Activated naive CD8-positive, alpha-beta T cell treated with anti-CD3 and anti-CD28 coated beads for 36 hours (primary cell): ENCODE data around the gene GPN3. TPM values are rescaled to one million over a fixed set of nuclear protein-coding genes. Genes with fewer than 3 reads are reported as not detected.
"Not testable (repeated sequence)": the region's sequence is repeated elsewhere in the genome, so short reads cannot be mapped to it uniquely, and the experiment has no call there.

Source experiments
- DNase-seq: peaks from one replicate; pipeline ENCODE4 v3.0.0; 2021
- H3K27ac Mint-ChIP-seq: one replicate; pipeline ENCODE4 v1.8.0; 2022; ENCODE audit warnings: mild to moderate bottlenecking, moderate library complexity, mixed read lengths
- H3K27me3 Mint-ChIP-seq: one replicate; pipeline ENCODE4 v1.8.0; 2022; ENCODE audit warnings: mild to moderate bottlenecking, mixed read lengths
- H3K36me3 Mint-ChIP-seq: one replicate; pipeline ENCODE4 v1.8.0; 2021; ENCODE audit warnings: mild to moderate bottlenecking, mixed read lengths
- H3K4me1 Mint-ChIP-seq: one replicate; pipeline ENCODE4 v1.8.0; 2021; ENCODE audit warnings: mixed read lengths
- H3K4me3 Mint-ChIP-seq: one replicate; pipeline ENCODE4 v1.8.0; 2022; ENCODE audit warnings: mild to moderate bottlenecking, moderate library complexity, mixed read lengths
- H3K9me3 Mint-ChIP-seq: one replicate; pipeline ENCODE4 v1.8.0; 2022; ENCODE audit warnings: mixed read lengths
- total RNA-seq, 2 experiments: library from RNA; stranded (reverse); gene quantifications; one replicate each; pipeline ENCODE4 v1.2.3, GENCODE V29; 2021

GPN3 gene
- total RNA-seq, 2 experiments from 2014 or later, result 60.6 to 61.8 TPM

DNA sequence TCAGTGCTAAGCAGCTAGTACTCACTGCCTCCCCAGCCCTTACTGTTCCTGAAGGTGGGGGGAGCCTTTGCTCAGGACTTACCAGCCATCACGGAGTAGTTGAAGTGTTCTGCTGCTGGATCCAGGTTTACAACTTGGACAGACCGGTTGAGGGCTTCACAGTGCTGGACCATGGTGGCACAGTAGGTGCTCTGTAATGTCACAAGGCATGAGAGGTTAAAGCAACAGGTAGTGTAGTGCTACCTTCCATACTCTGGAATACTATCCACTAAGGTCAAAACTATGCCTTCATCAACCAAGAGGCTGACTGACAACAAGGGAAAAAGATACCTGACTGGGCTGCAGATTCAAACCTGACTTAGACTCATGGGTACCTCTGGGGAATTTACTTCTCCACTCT is 3.0 kb downstream of the GPN3 start:
- Mint-ChIP-seq H3K9me3 (no peaks in the 10 kb centered on the region), H3K27me3 (no peaks in the 10 kb centered on the region), H3K27ac (no peak overlapping the region), H3K36me3 (peaks cover 17% of the 10 kb centered on the region), H3K4me1 (peaks cover 29% of the 10 kb centered on the region), H3K4me3 (no peak overlapping the region)
- DNase-seq, result no peak

DNA sequence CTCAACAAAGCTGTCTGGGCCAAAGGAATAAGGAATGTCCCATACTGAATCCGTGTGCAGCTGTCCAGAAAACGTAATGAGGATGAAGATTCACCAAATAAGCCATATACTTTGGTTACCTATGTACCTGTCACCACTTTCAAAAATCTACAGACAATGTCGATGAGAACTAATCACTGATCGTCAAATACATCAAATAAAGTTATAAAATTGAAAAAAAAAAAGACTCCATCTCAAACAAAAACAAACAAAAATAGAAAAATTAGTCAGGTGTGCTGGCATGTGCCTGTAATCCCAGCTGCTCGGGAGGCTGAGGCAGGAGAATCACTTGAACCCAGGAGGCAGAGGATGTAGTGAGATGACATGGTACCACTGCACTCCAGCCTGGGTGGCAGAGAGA is 6.9 kb downstream of the GPN3 start:
- not testable (repeated sequence) for H3K27ac Mint-ChIP-seq, DNase-seq, H3K27me3 Mint-ChIP-seq, H3K4me3 Mint-ChIP-seq, H3K9me3 Mint-ChIP-seq
- peaks cover 19% of the 10 kb centered on the region for H3K36me3 Mint-ChIP-seq
- peaks cover 14% of the 10 kb centered on the region for H3K4me1 Mint-ChIP-seq

- no peaks in the 10 kb centered on the region for H3K9me3 Mint-ChIP-seq
- peaks cover 5% of the 10 kb centered on the region for H3K4me1 Mint-ChIP-seq
- no peaks in the 10 kb centered on the region for H3K27me3 Mint-ChIP-seq
- DNase-seq, result no peak
- peaks cover 20% of the 10 kb centered on the region for H3K36me3 Mint-ChIP-seq
- no peak overlapping the region for H3K4me3 Mint-ChIP-seq
- no peak overlapping the region for H3K27ac Mint-ChIP-seq
Measured at GRCh38 chr12:110458756-110459155, 9.3 kb downstream of the GPN3 start.

GRCh38 chr12:110453569-110454296 is 14.3 kb downstream of the GPN3 start:
- H3K27me3 Mint-ChIP-seq, result no peaks in the 10 kb centered on the region
- H3K27ac Mint-ChIP-seq, result no peak overlapping the region
- H3K4me1 Mint-ChIP-seq, result peaks cover 10% of the 10 kb centered on the region
- no peak overlapping the region for H3K4me3 Mint-ChIP-seq
- peaks cover 26% of the 10 kb centered on the region for H3K36me3 Mint-ChIP-seq
- no peak for DNase-seq
- no peaks in the 10 kb centered on the region for H3K9me3 Mint-ChIP-seq

- Mint-ChIP-seq H3K36me3 (peaks cover 38% of the 10 kb centered on the region), H3K27me3 (no peaks in the 10 kb centered on the region), H3K9me3 (no peaks in the 10 kb centered on the region), H3K4me1 (peaks cover 22% of the 10 kb centered on the region), H3K27ac (peak overlapping the region; percentile 99), H3K4me3 (no peak overlapping the region)
- no peak for DNase-seq
Measured at GRCh38 chr12:110451263-110451662, 16.8 kb downstream of the GPN3 start.

DNA sequence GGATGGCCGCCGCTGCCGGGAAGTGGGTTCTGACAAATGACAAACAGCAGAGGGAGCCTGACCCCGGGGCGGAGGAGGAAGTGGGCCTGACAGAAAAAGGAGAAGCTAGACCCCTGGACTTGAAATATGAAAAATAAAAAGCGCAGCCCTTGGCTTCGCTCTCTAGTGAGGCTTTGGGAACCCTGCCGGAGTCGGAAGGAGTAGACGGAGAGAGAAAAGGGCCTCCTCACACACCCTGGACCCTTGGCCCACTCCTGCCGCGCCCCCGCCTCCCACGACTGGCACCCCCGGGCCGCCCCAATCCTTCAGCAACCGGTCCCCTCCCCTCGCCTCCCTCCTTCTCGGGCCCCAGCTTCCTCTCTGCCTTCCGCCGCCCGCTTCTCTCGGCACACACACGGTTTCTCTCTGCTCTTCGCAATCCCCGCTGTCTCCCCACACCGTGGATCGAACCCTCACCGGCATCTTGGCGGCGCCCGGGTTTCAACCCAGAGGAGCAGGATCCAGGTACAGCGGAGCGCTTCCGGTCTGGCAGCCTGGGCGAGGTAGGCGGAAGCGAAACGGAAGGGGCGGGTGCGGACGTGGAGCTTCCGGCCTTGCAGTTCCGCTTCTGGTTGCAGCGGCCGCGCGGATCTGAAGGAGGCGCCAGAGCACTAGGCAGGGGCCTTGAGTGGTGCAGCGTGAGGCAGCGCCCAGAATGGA is 18.1 kb downstream of the GPN3 start, which contains the start of gene ARPC3:
TSS of gene ARPC3 (minus strand) at position 539 of the 699 bp plus-strand sequence. CDS start at position 462, 77 bp downstream.
- Mint-ChIP-seq H3K36me3 (peaks cover 41% of the 10 kb centered on the region), H3K4me1 (peaks cover 28% of the 10 kb centered on the region)

GRCh38 chr12:110444455-110444854 is 23.6 kb downstream of the GPN3 start:
- peaks cover 40% of the 10 kb centered on the region for H3K36me3 Mint-ChIP-seq
- no peak overlapping the region for H3K27ac Mint-ChIP-seq
- no peak overlapping the region for H3K4me3 Mint-ChIP-seq
- peaks cover 24% of the 10 kb centered on the region for H3K4me1 Mint-ChIP-seq
- DNase-seq, result no peak
- no peaks in the 10 kb centered on the region for H3K9me3 Mint-ChIP-seq
- H3K27me3 Mint-ChIP-seq, result no peaks in the 10 kb centered on the region

More for the DNA sequence above, 18.1 kb downstream of the GPN3 start, which contains the start of gene ARPC3:
- Mint-ChIP-seq H3K27ac (peak within 1 kb of the TSS; percentile 99), H3K27me3 (no peaks in the 10 kb centered on the region), H3K4me3 (peak within 1 kb of the TSS; percentile 100), H3K9me3 (no peaks in the 10 kb centered on the region)
- peak; percentile 96 for DNase-seq

- no peak overlapping the region for H3K27ac Mint-ChIP-seq
- no peaks in the 10 kb centered on the region for H3K27me3 Mint-ChIP-seq
- H3K4me1 Mint-ChIP-seq, result peaks cover 8% of the 10 kb centered on the region
- no peaks in the 10 kb centered on the region for H3K9me3 Mint-ChIP-seq
- peaks cover 20% of the 10 kb centered on the region for H3K36me3 Mint-ChIP-seq
- DNase-seq, result no peak
- H3K4me3 Mint-ChIP-seq, result no peak overlapping the region
Measured at GRCh38 chr12:110436231-110436630, 31.8 kb downstream of the GPN3 start.

GRCh38 chr12:110431957-110432587 is 36.0 kb downstream of the GPN3 start:
- Mint-ChIP-seq H3K4me3 (no peak overlapping the region), H3K27me3 (no peaks in the 10 kb centered on the region), H3K4me1 (peaks cover 6% of the 10 kb centered on the region), H3K9me3 (no peaks in the 10 kb centered on the region), H3K27ac (peak overlapping the region; percentile 5), H3K36me3 (peaks cover 10% of the 10 kb centered on the region)
- peak; percentile 21 for DNase-seq

DNA sequence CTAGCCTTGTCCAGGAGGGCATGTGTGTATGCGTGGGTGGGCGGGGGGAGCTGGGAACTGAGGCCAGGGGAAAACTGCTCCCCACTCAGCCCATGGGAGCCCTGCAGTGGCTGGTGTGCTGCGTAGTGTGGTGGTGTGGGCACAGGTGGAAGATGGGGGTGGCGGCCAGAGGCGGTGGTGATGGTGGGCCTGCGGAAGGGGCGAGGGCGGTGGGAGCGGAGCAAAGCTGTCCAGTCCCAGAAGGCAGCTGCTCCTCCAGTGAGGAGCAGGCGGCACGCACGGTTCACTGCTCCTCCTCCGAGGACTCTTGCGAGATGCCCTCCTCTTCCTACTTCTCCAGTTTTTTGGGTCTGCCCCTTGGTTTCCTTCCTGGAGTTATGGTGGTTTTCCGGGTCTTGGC is 38.4 kb downstream of the GPN3 start:
- H3K9me3 Mint-ChIP-seq, DNase-seq, H3K27ac Mint-ChIP-seq, H3K4me1 Mint-ChIP-seq, H3K4me3 Mint-ChIP-seq, H3K36me3 Mint-ChIP-seq, H3K27me3 Mint-ChIP-seq: not testable (repeated sequence)

- Mint-ChIP-seq H3K4me3 (no peak overlapping the region), H3K27ac (no peak overlapping the region), H3K36me3 (no peaks in the 10 kb centered on the region), H3K9me3 (no peaks in the 10 kb centered on the region), H3K27me3 (no peaks in the 10 kb centered on the region), H3K4me1 (peaks cover 2% of the 10 kb centered on the region)
- DNase-seq, result no peak
Measured at GRCh38 chr12:110426406-110426805, 41.7 kb downstream of the GPN3 start.

GRCh38 chr12:110424237-110424636 is 43.8 kb downstream of the GPN3 start:
- Mint-ChIP-seq H3K27ac (no peak overlapping the region), H3K27me3 (no peaks in the 10 kb centered on the region), H3K4me1 (no peaks in the 10 kb centered on the region), H3K9me3 (no peaks in the 10 kb centered on the region), H3K36me3 (no peaks in the 10 kb centered on the region), H3K4me3 (no peak overlapping the region)
- DNase-seq, result no peak

DNA sequence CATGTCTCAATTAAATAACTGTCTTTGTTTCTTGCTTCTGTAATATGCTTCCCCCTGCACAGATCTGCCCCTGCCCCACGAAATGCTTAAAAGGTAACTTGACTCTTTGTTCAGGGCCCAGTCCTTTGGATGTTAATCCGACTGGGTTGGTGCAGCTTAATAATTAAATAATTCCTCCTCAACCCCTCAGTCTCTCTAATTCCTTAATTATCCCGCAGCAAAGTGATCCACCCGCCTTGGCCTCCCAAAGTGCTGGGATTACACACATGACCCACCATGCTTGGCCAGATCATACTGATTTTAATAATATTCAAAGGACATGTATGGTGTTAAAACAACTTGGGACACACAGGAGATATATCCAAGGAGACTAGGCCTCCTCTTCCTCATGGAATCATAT is 46.4 kb downstream of the GPN3 start:
- no peaks in the 10 kb centered on the region for H3K9me3 Mint-ChIP-seq
- H3K27me3 Mint-ChIP-seq, result peaks cover 6% of the 10 kb centered on the region
- DNase-seq, result no peak
- H3K27ac Mint-ChIP-seq, result no peak overlapping the region
- no peak overlapping the region for H3K4me3 Mint-ChIP-seq
- H3K36me3 Mint-ChIP-seq, result no peaks in the 10 kb centered on the region
- H3K4me1 Mint-ChIP-seq, result peaks cover 1% of the 10 kb centered on the region

DNA sequence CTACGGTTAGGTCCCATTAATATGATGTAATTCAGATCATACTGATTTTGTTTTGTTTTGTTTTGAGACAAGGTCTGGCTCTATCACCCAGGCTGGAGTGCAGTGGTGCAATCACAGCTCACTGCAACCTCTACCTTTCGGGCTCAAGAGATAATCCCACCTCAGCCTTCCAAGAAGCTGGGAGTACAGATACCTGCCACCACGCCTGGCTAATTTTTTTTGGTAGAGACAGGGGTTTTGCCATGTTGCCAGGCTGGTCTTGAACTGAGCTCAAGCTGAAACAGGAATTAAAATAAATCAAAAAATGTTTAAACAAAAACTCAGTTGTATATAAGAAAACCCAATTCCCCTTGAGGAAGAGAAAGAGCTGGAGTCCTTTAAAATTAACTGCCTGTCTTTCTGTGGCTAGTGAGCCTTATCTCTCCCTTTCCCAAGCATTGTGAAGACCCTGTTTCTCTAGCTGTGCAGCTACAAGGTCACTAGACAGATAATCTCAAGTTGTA is 46.8 kb downstream of the GPN3 start:
- Mint-ChIP-seq H3K27ac (no peak overlapping the region), H3K4me1 (peaks cover 1% of the 10 kb centered on the region), H3K36me3 (no peaks in the 10 kb centered on the region), H3K4me3 (no peak overlapping the region), H3K9me3 (no peaks in the 10 kb centered on the region), H3K27me3 (peaks cover 6% of the 10 kb centered on the region)
- DNase-seq, result no peak

- not testable (repeated sequence) for H3K36me3 Mint-ChIP-seq, DNase-seq, H3K9me3 Mint-ChIP-seq, H3K4me1 Mint-ChIP-seq, H3K4me3 Mint-ChIP-seq, H3K27me3 Mint-ChIP-seq, H3K27ac Mint-ChIP-seq
Measured at GRCh38 chr12:110420644-110421043, 47.4 kb downstream of the GPN3 start.
